Activated effector memory CD4-positive, alpha-beta T cell treated with Interleukin-2 at 50 U/mL for 16 hours (primary cell): ENCODE measurements around the gene CRYM.
"Not testable (repeated sequence)": the region's sequence is repeated elsewhere in the genome, so short reads cannot be mapped to it uniquely, and the experiment has no call there.

Source experiments
- DNase-seq: peaks from one replicate; pipeline ENCODE4 v3.0.0-alpha.2; 2020

The CRYM gene

DNA sequence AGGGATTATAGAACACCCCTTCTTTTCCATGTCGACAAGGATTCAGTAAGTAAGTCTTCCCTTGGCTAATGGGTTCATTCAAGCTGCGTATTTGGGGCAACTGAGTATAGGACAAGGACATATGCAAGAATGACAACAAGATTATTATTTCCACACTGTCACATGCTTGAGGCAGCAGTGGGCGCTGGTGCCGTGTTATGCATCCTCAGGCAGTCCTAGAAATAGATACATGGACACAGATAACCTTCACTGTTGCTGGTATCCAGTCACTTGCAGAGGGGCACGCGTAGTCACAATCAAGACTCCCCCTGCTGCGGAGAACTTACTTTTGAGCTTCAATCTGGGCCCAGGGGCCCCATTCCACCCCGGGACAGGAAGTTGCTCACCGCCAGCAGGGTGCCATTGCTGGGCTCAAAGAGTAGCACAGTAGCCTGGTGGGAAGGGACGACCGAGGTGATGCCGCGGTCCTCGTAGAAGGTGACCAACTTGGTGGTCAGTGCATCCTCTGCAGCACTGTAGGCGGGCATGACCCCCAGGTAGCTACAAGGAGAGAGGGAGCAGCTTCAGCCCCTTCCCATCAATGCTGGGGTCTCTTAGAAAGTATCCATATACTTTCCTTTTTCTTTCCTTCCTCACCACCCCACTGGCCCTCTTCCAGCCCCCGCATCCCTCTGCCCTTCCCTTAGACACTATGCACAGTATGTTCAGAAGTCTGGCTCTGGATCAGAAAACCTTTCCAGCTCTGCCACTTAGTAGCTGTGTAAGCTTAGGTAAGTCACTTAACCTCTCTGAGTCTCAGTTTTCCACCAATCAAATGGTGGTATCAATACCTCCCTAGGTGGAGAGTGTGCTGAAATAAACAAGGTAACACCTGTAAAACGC, 804 bp downstream of the CRYM start:
- no peak for DNase-seq

DNA sequence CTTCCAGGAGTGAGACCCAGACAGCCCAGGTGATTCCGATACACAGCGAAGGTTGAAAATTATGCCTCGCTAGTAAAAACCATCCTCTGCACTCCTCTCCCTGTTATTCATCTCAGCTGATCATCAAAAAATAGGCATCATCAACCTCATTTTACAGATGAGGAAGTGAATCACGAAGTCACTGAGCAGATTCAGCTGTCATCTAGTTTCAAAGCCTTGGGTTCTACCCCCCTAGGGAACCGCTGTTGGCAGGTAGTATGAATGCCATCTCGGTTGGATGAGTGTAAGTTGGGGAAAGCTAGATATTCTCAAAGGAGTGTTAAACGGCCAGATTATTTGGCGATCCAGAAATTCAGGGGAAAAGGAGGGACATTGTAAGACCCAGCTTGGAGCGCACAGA, 2.0 kb downstream of the CRYM start:
- DNase-seq, result no peak

DNA sequence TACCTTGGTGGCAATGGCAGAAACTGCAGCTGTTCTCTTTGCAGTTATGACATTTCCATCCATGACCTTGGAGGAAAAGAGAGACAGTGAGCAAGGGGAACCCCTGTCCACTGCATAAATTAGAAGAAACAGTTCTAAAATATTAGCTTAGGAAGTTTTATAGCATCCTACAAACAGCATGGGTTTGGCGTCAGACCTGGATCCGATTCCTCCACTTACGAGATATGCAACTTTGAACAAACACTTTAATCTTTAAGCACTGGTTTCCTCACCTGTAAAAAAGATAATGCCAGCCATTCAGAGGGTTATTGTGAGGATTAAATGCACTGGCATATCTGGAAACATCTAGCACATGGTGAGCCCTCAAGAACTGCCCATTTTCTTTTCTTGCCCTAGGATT, 2.6 kb downstream of the CRYM start:
- no peak for DNase-seq

DNA sequence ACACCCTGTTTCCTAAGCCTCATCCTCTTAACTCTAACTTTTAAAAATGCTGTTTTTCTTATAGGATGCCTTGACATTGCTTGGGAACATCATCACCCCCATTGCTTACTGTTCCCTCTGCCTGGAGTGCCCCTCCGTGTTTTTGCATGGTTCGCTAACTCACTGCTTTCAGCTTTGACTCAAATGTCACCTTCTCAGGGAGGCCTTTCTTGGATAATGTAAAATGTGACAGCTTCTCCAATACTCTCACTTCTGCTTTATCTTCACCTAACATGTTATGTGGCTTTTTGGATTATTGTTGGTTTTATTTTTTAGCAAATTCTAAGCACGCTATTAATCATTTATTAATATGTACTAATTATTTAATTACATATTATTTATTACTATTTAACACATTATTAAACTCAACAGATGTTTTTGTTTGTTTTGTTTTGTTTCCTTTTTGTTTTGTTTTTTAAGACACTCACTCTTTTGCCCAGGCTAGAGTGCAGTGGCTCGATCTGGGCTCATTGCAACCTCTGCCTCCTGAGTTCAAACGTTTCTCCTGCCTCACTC, 3.8 kb downstream of the CRYM start:
- no peak for DNase-seq

DNA sequence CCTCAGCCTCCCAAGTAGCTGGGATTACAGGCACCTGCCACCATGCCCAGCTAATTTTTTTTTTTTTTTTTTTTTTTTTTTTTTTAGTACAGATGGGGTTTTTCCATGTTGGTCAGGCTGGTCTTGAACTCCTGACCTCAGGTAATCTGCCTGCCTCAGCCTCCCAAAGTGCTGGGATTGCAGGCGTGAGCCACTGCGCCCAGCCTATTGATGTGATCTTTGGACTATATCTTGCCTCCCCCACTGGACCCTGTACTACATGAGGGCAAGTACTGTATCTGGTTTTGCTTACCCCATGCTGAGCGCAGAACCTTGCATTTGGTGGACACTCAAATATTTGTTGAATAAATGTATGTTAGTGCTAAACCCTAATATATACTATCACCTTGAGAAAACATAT, 5.3 kb downstream of the CRYM start:
- DNase-seq, result not testable (repeated sequence)

DNA sequence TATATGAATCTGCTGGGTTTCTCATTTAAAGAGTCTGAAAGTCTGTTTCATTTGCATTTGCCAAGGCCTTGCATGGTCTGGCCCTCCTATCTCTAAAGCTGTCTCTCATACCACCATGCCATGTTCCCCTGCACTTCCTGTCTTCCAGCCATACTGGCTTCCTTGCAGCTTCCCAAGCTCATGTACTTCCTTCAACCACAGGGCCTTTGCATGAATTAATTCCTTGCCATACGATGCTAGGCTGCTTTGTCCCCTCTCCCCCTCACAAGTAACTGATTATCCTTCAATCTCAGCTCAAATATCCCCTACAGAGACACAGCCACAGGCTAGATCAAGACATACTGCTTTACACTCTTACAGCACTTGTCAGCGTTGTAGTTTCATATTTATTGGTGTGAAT, 5.8 kb downstream of the CRYM start:
- DNase-seq, result no peak

DNA sequence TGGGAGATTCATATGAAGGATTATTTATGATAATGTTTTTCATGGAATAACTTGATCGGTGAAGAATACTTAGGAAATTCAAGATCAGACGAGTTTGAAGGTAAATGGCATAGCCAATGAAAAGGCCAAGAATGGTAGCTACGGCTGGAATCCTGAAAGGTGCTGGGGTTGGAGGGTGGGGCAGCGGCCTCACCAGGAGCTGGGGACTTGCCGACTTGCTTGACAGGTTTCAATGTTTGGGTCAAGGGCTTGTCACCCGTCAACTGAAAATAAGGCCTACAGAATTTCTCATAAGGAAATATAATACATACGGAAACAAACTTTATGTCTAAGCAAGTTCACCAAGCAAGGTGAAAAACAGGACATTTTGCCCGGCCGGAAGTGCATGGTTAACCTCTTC, 9.9 kb downstream of the CRYM start:
- DNase-seq, result no peak

DNA sequence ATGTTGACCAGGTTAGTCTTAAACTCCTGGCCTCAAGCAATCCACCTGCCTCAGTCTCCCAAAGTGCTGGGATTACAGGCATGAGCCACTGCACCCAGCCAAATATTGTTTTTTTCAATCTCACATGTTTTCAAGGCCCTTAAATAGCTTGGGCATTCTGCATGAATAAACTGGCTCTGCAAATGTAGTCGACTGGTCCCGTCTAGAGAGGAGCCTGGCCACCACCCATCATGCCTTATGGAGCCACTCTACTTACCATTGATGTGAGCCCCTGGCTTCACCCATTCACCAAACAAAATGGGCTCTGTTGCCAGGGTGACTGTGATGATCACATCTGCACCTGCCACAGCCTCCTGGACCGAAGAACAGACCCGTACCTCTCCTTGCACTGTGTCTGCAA, 10.8 kb downstream of the CRYM start:
- no peak for DNase-seq

DNA sequence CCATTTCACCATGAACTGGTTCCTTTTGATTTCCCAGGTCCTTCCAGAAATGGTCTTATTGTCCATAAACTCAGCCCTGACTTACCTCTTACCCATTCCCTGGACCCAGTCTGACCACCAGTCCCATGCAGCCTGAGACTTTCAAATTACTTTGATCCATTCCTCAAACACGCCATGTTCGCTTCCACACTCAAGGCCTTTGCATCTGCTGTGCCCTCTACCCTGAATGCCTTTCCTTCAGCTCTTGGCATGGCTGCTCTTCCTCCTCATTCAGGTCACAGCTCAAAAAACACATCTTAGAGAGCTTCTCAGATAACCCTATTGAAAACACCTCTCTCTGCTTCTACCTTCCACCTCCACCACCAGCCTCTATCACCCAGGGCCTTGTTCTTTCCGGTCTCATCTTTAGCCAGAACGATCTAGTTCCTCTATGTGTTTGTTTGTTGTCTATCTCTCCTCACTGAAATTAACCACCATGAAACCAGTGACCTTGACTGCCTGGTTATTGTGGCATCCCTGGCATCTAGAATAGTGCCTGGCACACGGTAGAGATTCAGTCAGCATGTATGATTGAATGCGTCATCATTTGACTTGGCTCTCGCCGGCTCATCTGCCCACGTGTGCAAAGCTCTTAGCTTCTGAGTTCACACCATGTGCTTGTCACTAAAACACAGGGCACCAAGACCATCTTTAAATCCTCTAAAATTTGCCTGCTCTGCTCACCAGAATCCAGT, 12.8 kb downstream of the CRYM start:
- DNase-seq, result no peak

DNA sequence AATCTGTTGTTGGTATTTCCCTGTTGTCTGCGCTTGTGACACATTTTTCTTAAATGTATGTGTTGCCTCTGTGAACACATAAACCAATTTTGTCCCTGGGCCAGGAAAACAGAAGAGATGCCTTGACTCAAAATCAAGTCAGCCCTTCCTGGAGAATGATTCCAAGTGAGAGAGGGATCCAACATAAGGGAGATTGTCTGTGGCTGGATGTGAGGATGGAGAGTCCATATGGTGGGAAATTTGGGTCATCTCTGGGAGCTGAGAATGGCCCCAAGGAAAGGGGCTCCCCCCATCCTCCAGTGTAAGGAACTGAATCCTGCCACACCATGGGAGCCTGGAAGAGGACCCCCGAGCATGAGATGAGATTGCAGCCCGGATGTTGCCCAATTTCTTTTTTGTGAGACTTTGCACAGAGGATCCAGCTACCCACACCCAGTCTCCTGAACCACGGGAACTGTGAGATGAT, 13.5 kb downstream of the CRYM start:
- DNase-seq, result no peak

DNA sequence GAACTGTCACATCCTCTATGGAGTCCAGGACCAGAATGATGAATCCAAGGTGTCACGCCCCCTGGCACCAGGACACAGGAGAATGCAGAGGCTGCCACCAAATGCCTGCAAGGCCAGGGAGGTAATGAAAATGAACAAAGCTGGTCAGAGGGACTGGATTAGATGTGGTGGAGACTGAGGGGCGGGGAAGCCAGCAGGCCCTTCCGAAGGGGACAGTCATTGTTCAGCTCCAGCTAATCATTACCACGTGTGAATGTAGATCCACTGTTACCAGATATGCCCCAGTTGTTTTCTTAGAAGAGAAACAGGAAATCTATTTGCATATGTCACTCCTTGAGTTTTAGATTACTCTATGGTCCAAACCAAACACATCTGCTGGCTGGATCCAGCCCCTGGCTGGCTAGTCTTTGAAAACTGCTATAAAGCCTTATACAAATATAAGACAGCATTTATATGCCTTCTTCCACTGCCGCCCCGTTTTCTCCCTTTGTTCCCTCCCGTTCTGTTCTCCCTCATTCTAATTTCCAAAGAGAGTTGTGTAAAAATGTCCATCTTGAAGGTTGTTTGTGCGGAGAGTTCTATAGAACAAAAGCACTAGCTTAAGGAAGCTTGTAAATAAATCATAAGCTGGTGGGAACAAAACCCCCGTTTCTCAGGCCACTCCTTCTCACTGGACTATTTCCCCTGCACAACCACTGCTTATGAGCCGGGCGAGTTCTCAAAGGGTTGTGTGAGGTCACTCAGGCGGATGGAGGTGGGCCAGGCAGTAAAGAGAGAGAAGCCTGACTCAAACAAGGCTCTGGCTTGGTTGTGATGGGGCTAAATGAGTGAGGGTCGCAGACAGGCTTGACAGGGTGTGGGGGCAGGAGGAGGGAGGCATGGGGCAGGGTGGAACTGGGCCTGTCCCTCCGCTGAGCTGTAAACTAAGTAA, 14.2 kb downstream of the CRYM start:
- DNase-seq, result no peak

DNA sequence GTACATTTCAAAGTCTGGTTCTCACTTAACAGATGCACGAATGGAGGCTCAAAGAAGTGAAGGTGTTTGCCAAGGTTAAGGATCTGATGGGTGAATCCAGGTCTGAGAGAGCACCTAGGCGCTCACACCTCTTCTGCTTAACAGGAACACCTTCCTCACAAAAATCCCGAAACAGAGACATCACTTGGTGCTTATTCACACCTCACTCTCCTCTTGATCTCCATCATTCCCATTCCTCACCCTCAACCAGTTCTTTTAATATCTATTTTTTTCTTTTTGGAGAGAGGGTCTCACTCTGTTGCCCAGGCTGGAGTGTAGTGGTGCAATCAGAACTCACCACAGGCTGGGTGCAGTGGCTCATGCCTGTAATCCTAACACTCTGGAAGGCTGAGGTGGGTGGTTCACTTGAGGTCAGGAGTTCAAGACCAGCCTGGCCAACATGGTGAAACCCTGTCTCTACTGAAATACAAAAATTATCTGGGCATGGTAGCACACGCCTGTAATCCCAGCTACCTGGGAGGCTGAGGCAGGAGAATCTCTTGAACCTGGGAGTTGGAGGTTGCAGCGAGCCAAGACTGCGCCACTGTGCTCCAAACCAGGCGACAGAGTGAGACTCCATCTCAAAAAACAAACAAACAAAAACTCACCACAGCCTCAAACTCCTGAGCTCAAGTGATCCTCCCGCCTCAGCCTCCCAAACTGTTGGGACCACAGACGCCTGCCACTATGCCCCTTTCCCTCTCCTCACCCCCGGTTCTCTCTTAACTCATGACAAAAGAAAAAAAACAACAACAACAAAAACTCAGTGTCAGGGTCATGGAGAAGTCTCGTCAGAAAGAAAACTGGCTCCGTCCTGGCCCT, 15.1 kb downstream of the CRYM start:
- DNase-seq, result no peak

DNA sequence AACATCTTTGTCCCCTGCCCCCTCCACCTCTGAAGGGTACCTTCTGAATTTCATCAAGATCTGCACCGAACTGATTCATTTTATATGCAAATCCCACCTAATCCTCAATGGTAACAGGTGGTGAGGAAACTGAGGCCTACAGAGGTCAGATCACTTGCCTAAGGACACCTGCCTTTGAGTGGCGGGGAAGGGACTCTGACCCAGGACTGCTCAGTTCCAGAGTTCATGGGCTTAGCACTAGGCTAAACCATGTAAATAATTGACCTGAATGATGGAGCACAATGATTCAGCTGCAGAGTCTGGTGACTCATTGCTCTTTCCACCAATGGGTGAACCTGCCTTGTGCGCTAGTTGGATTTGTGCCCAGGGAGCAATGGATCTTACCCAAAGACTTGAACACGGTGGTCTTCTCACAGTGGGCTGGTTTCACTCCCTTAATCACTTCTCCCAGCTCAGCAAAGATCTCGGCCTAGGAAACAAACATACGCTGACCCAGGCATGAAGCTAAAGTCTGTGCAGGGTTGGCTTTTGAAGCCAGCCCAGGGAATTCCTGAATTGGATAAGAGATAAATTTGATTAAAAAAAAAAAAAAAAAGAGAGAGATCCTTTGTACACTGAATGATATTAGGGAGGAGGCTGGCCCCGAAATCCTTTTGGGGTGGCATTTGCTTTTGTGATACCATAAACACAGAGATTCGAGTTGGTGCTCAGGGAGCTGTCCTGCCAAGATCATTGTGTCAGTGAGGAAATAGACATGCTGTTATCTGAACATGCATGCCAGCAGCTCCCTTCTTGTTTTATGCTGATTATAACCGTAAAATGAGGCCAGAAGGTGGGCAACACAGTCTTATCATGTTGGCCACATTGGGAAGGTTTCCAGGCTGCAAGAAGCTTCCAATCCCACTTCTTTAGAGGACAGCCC, 17.0 kb downstream of the CRYM start:
- DNase-seq, result no peak

DNA sequence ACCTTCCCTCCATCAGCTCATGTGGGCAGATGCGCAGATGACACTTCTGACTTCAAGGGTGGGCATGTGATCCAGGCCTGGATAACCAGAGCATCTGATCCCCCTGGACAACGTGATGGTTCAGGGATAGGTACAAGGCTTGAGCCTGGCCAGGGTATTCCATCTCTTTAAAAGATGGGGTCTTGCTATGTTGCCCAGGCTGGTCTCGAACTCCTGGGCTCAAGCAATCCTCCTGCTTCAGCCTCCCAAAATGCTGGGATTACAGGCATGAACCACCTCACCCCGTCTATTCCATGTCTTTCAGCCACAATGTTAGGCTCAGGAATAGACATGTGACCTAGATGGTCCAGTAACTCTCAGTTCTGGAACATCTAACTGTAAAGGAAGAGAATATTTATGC, 20.8 kb downstream of the CRYM start:
- DNase-seq, result no peak

DNA sequence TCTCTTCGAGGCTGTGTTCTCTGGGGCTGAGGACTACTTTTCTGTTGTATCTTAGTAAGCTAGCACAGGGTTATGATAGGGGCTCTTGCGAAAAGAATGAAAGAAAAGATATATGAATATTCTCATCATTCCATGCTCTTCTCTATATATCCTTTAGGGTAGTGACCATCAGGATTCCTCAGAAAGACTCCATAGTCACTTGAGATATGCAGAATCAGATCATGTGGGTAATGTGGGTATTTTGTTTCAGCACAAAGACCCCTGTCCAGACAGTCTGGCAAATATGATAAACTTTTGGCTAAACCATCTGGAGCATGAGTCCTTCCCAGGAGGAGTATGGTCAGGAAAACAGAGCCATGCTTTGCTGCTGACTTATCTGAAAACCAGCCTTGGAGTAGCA, 21.5 kb downstream of the CRYM start:
- no peak for DNase-seq

DNA sequence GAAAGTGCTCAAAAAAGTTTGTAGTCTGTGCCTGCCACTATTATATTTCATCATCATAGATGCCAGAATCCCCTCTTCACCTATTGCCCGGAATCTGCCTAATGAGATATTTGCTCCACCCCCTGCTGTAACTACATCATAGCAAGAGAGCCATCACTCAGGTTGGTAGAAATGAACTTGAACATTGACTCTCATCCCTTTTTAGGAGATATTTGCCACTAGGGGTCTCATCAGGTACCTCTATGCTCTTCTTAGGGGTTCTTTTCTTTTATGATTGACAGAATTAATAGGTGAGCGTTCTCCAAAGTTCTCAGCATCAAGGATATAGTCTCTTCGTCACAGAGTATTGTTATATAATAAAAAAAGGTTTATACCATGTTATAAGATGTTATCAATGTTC, 24.6 kb downstream of the CRYM start:
- DNase-seq, result no peak

DNA sequence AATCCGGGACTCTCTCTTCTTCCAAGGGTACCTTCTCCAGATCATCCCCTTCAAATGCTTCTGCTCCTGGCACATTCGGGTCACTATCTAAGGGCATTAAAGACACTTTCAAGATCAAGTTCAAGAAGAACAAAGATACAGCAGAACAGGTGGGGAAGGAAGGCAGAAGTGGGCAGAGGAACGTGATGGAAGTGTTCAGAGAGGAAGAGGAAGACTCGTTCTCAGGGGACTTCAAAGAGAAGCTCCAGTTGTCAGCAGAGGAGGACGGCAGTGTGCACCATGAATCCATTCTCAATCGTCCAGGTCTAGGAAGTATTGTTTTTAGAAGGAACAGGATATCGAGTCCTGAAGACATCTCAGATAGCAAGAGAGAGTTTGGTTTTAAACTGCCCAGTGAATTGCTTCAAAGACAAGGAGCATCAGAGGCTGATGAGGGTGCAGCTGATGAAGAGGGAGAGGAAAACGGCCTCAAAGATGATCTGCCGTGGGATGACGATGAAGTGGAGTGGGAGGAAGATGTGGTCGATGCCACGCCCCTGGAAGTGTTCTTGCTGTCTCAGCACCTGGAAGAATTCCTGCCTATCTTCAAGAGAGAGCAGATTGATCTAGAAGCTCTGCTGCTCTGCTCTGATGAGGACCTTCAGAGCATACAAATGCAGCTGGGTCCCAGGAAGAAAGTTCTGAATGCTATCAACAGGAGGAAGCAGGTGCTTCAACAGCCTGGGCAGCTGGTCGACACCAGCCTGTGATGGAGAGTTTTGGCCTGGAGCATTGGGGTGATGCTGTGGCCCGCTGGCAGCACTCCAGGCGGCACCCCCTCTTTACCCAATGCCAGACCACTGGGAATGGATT, 27.8 kb downstream of the CRYM start:
- DNase-seq, result no peak

DNA sequence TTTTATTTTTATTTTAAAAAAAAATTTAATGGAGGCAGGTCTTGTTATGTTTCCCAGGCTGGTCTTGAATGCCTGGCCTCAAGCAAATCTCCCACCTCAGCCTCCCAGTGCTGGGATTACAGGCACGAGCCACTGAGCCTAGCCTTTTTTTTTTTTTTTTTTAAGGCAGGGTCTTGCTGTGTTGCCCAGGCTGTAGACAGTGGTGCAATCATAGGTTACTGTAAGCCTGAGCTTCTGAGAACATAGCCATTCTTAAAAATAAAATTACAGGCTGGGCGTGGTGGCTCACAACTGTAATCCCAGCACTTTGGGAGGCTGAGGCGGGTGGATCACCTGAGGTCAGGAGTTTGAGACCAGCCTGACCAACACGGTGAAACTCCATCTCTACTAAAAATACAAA, 29.9 kb downstream of the CRYM start:
- DNase-seq, result not testable (repeated sequence)

DNA sequence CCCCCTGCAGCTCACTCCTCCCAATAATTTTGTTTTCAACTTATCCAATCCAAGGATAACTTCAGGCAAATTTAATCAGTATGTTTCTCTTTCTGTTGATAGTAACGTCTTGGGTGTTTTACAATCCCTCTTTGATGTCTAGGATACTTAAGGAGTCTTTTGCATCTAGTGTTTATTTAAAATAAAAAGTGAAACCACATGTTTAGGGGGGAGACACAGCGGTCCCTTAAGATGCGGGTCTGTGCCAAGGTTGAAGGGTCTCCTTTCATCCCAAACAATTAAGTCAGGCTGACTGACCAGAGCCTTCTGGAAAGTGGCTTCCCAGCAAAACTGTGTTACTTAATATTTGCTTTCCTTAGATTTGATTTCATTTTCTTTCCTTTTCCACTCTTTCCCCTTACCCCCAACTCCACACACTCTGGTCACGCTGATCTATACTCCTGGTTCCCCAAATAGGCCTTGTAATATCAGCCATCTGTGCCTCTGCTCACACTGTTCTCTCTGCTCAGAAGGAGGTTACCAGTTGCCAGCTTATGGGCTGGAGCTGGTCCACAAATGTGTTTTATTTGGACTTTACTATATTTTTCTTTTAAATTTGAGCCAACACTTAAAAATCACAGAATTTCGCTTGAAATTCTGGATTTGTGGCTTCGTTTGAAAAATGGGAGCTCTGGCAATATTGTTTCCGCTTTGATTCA, 33.4 kb downstream of the CRYM start:
- DNase-seq, result no peak
